Measurements from ENCODE around the gene TMEM94. TPM values are rescaled to one million over a fixed set of nuclear protein-coding genes. Genes with fewer than 3 reads are reported as not detected.

TMEM94 gene
- total and polyA plus RNA-seq, 2 of the 8 experiments (the other 6 are each of a cell fraction or from before 2014, with no cell fraction given), result 54.8 to 69.9 TPM

- H2AK5ac ChIP-seq (ENCODE audit: low read depth, low read length), result no peak overlapping the region
- no peak overlapping the region for H3K56ac ChIP-seq (replicated peaks; ENCODE audit: insufficient read length, low read depth, low read length)
- H2BK120ac ChIP-seq (replicated peaks; ENCODE audit: low read depth, low read length), result no peak overlapping the region
- H3K27ac ChIP-seq (ENCODE audit: low read depth, low read length), result no peak overlapping the region
- no peaks in the 10 kb centered on the region for H3K4me1 ChIP-seq (replicated peaks in 1 of 4; ENCODE audit: control insufficient read depth in 3 of 4, insufficient read depth in 4 of 4, low read length in 3 of 4)
- H2AFZ ChIP-seq (ENCODE audit: low read length), result no peak overlapping the region
- H3K27me3 ChIP-seq (replicated peaks in 1 of 4; ENCODE audit: control insufficient read depth in 3 of 4, extremely low read depth in 1 of 4, insufficient read depth in 3 of 4, low read length in 3 of 4), result no peaks in the 10 kb centered on the region
- no peak overlapping the region for H4K8ac ChIP-seq (ENCODE audit: extremely low read depth, insufficient read depth, low read length)
- H3K79me2 ChIP-seq (ENCODE audit: control insufficient read depth in 1 of 2, insufficient read depth in 2 of 2, low read length in 2 of 2), result no peaks in the 10 kb centered on the region
- FAIRE-seq, result no peak
- WGBS, 2 experiments (ENCODE audit: extremely low coverage in 1 of 2, insufficient coverage in 1 of 2, insufficient read length in 1 of 2, insufficient replicate concordance in 2 of 2, low coverage in 1 of 2, low lambda C conversion rate in 2 of 2, missing lambda C conversion rate in 1 of 2), result 81% methylated on average over 4 of the region's 4 CpGs; no CpG with 5 or more reads in 1 of the 2 experiments
- ChIA-PET CTCF (ENCODE audit: partially characterized antibody) (no interaction called here), POLR2A (ENCODE audit: partially characterized antibody) (interaction anchor here (0.7 to 1.3 kb wide), 4 partner anchors 10 to 555 kb away, joined by 3 to 4 read pairs (median 3); no protein-coding TSS in a partner anchor)
- H2BK12ac ChIP-seq (ENCODE audit: low read depth, low read length), result no peak overlapping the region
- no peak overlapping the region for H3K23ac ChIP-seq (ENCODE audit: insufficient read length)
- no peak for TF ChIP-seq KDM5A (IDR thresholded peaks at IDR 0.05; ENCODE audit: low read length)
- no peak for TF ChIP-seq BCL11A (IDR thresholded peaks at IDR 0.05; ENCODE audit: low read depth in 2 of 2, low read length in 2 of 2)
- no peak for TF ChIP-seq EZH2 (IDR thresholded peaks at IDR 0.05; ENCODE audit: low read depth, low read length, severe bottlenecking)
- TF ChIP-seq CREB1 (IDR thresholded peaks at IDR 0.05), result no peak
- no peak for TF ChIP-seq SRF (IDR thresholded peaks at IDR 0.05; ENCODE audit: low read depth, low read length)
- TF ChIP-seq GTF2F1 (IDR thresholded peaks at IDR 0.05; ENCODE audit: borderline replicate concordance, low read depth, low read length), result no peak
- no peak for TF ChIP-seq YY1 (IDR thresholded peaks at IDR 0.05; ENCODE audit: low read depth, low read length)
- TF ChIP-seq SP2 (IDR thresholded peaks at IDR 0.05; ENCODE audit: low read length), result no peak
- TF ChIP-seq SIN3A (conservative IDR thresholded peaks at IDR 0.05 in 1 of 2, IDR thresholded peaks at IDR 0.05 in 1 of 2; ENCODE audit: low read depth in 1 of 2, low read length in 2 of 2), result no peak
- no peak for TF ChIP-seq CBX8 (IDR thresholded peaks at IDR 0.05; ENCODE audit: borderline replicate concordance, low read depth, low read length)
- TF ChIP-seq RNF2 (IDR thresholded peaks at IDR 0.05; ENCODE audit: borderline replicate concordance, low read depth, low read length, missing control alignments, poor library complexity, severe bottlenecking), result no peak
- no peak overlapping the region for H4K5ac ChIP-seq (ENCODE audit: insufficient read length, low read depth, low read length)
- H3K36me3 ChIP-seq (ENCODE audit: control insufficient read depth in 2 of 4, insufficient read depth in 4 of 4, low read length in 3 of 4), result no peaks in the 10 kb centered on the region
- no peak overlapping the region for H4K91ac ChIP-seq (replicated peaks; ENCODE audit: insufficient read length, low read length)
- no peak overlapping the region for H2BK5ac ChIP-seq (ENCODE audit: low read depth, low read length)
- DNase-seq (ENCODE audit: low read depth in 1 of 2, low spot score in 2 of 2), result no peak
- H3K4ac ChIP-seq (replicated peaks; ENCODE audit: insufficient read length, low read depth, low read length), result no peak overlapping the region
- no peak overlapping the region for H2BK20ac ChIP-seq (ENCODE audit: low read length)
- no peak overlapping the region for H3K4me3 ChIP-seq (ENCODE audit: extremely low read depth in 1 of 4, insufficient read depth in 2 of 4, low read depth in 3 of 4, low read length in 4 of 4)
- no peak overlapping the region for H3K9ac ChIP-seq (replicated peaks in 1 of 4; ENCODE audit: extremely low read depth in 1 of 4, low read depth in 3 of 4, low read length in 3 of 4)
- no peaks in the 10 kb centered on the region for H3K79me1 ChIP-seq (ENCODE audit: low read depth, low read length)
- no peak overlapping the region for H3K18ac ChIP-seq (ENCODE audit: extremely low read depth, low read length)
- no peak overlapping the region for H3K14ac ChIP-seq (ENCODE audit: insufficient read length)
- no peaks in the 10 kb centered on the region for H3K9me3 ChIP-seq (ENCODE audit: insufficient read depth in 2 of 2, low read depth in 1 of 2, low read length in 1 of 2)
- H3K23me2 ChIP-seq (ENCODE audit: low read depth, low read length), result no peaks in the 10 kb centered on the region
- H4K20me1 ChIP-seq (replicated peaks in 1 of 2; ENCODE audit: control insufficient read depth in 1 of 2, insufficient read depth in 2 of 2, low read length in 2 of 2), result no peaks in the 10 kb centered on the region
- H2BK15ac ChIP-seq (ENCODE audit: low read length), result no peak overlapping the region
- no peak overlapping the region for H3K4me2 ChIP-seq (ENCODE audit: insufficient read depth in 1 of 2, low read depth in 2 of 2, low read length in 2 of 2)
Observed at GRCh38 chr17:75442168-75443103, 14.0 kb upstream of the TMEM94 start.

Measured in H1 (cell line).